IMR-90 (cell line): ENCODE results near the gene JMJD1C. TPM values are rescaled to one million over a fixed set of nuclear protein-coding genes. Genes with fewer than 3 reads are reported as not detected.

Experiments
- ATAC-seq: fragments of 200-7000 bp; cut with Tn5 transposase; 2 replicates; pipeline ENCODE4 v1.9.1; 2020; ENCODE audit warnings: low read depth, mild to moderate bottlenecking, moderate library complexity
- BruUV-seq: library from RNA; stranded (reverse); fragments of 400-500 nt; replicated peaks from 2 replicates; lab custom pipeline; 2021; lab: Mats Ljungman, UMichigan
- CTCF ChIA-PET: fragments of 300-600 bp; formaldehyde crosslinking; extraction: SDS; loops from one replicate; lab custom pipeline; 2021; ENCODE audit warnings: antibody characterized with exemption; lab: Yijun Ruan, JAX
- POLR2A ChIA-PET: fragments of 300-600 bp; sonication (Branson Sonifier 250); formaldehyde crosslinking; loops from one replicate; lab custom pipeline; 2022; ENCODE audit warnings: antibody characterized with exemption; ENCODE audit not compliant: unreplicated experiment; lab: Charles Lee
- DNase-seq: peaks from one replicate; pipeline ENCODE4 v3.0.0; 2013
- H2AFZ ChIP-seq: replicated peaks from 2 replicates; pipeline ENCODE3; 2013; ENCODE audit warnings: low read length, mild to moderate bottlenecking; ENCODE audit not compliant: poor library complexity
- H2AK5ac ChIP-seq: 2 replicates; pipeline ENCODE4 v1.6.1; 2013; ENCODE audit warnings: low read depth, low read length, inconsistent platforms
- H2AK9ac ChIP-seq: replicated peaks from 2 replicates; pipeline ENCODE3; 2013; ENCODE audit warnings: mild to moderate bottlenecking, low read depth, low read length, moderate library complexity; ENCODE audit not compliant: poor library complexity
- H2BK120ac ChIP-seq: 2 replicates; pipeline ENCODE4 v1.6.1; 2013; ENCODE audit warnings: low read depth, low read length, inconsistent platforms
- H2BK15ac ChIP-seq: 3 replicates; pipeline ENCODE4 v1.6.1; 2013; ENCODE audit warnings: low read depth, low read length, inconsistent platforms
- H2BK20ac ChIP-seq: 2 replicates; pipeline ENCODE4 v1.6.1; 2013; ENCODE audit warnings: low read depth, mild to moderate bottlenecking, inconsistent platforms, low read length, moderate library complexity
- H2BK5ac ChIP-seq: 2 replicates; pipeline ENCODE4 v1.6.1; 2013; ENCODE audit warnings: mild to moderate bottlenecking, low read depth, low read length, inconsistent platforms; ENCODE audit not compliant: poor library complexity, severe bottlenecking
- H3K14ac ChIP-seq: replicated peaks from 2 replicates; pipeline ENCODE4 v1.6.1; 2013; ENCODE audit warnings: low read depth, low read length, inconsistent platforms
- H3K18ac ChIP-seq: 2 replicates; pipeline ENCODE4 v1.6.1; 2013; ENCODE audit warnings: low read depth, low read length, control low read depth
- H3K23ac ChIP-seq: 2 replicates; pipeline ENCODE4 v1.6.1; 2013; ENCODE audit warnings: low read depth, low read length, inconsistent platforms
- H3K27ac ChIP-seq: 2 replicates; pipeline ENCODE4 v1.5.1; 2013; ENCODE audit warnings: mild to moderate bottlenecking, control low read depth, low read length; ENCODE audit not compliant: insufficient read depth
- H3K27me3 ChIP-seq: 2 replicates; pipeline ENCODE4 v1.6.1; 2013; ENCODE audit warnings: low read length; ENCODE audit not compliant: control insufficient read depth, insufficient read depth
- H3K36me3 ChIP-seq: 2 replicates; pipeline ENCODE4 v1.6.1; 2013; ENCODE audit warnings: low read length, mixed read lengths; ENCODE audit not compliant: control insufficient read depth, insufficient read depth
- H3K4ac ChIP-seq: 2 replicates; pipeline ENCODE4 v1.6.1; 2013; ENCODE audit warnings: low read depth, low read length, inconsistent platforms
- H3K4me1 ChIP-seq: 2 replicates; pipeline ENCODE4 v1.6.1; 2013; ENCODE audit warnings: low read length, mixed read lengths; ENCODE audit not compliant: control insufficient read depth, insufficient read depth
- H3K4me2 ChIP-seq: 2 replicates; pipeline ENCODE4 v1.6.1; 2013; ENCODE audit warnings: low read depth, mild to moderate bottlenecking, control low read depth, low read length, moderate library complexity
- H3K4me3 ChIP-seq: 2 replicates; pipeline ENCODE4 v1.5.1; 2013; ENCODE audit warnings: low read depth, mild to moderate bottlenecking, control low read depth, low read length, moderate library complexity; ENCODE audit not compliant: insufficient read depth
- H3K56ac ChIP-seq: 2 replicates; pipeline ENCODE4 v1.6.1; 2013; ENCODE audit warnings: low read length, inconsistent platforms; ENCODE audit not compliant: insufficient read depth; ENCODE audit errors: extremely low read depth
- H3K79me1 ChIP-seq, 2 experiments: 2 replicates each; pipeline ENCODE4 v1.6.1; 2013; ENCODE audit warnings: low read length in 2 of 2, inconsistent platforms in 1 of 2, low read depth in 1 of 2
- H3K9ac ChIP-seq: 2 replicates; pipeline ENCODE4 v1.6.1; 2013; ENCODE audit warnings: low read depth, low read length, control low read depth
- H3K9me1 ChIP-seq: 2 replicates; pipeline ENCODE4 v1.6.1; 2013; ENCODE audit warnings: low read length, inconsistent platforms; ENCODE audit not compliant: insufficient read depth
- H3K9me3 ChIP-seq: 2 replicates; pipeline ENCODE4 v1.6.1; 2013; ENCODE audit warnings: low read length; ENCODE audit not compliant: control insufficient read depth, insufficient read depth
- H4K20me1 ChIP-seq: 2 replicates; pipeline ENCODE4 v1.6.1; 2013; ENCODE audit warnings: low read length, inconsistent platforms; ENCODE audit not compliant: insufficient read depth
- H4K5ac ChIP-seq: 2 replicates; pipeline ENCODE4 v1.6.1; 2013; ENCODE audit warnings: mild to moderate bottlenecking, low read depth, low read length, control low read depth
- H4K8ac ChIP-seq, 2 experiments: 2 replicates each; pipeline ENCODE4 v1.6.1; 2013; ENCODE audit warnings: low read depth in 2 of 2, low read length in 2 of 2, control low read depth in 1 of 2, inconsistent platforms in 1 of 2
- H4K91ac ChIP-seq: 2 replicates; pipeline ENCODE4 v1.6.1; 2013; ENCODE audit warnings: low read depth, low read length, inconsistent platforms; ENCODE audit not compliant: insufficient read depth
- BHLHE40 ChIP-seq: fragments of 150-350 bp; IDR thresholded peaks from 2 replicates; pipeline ENCODE4 v1.6.1; 2016; ENCODE audit warnings: mild to moderate bottlenecking, low read depth, low read length
- CEBPB ChIP-seq: IDR thresholded peaks from 2 replicates; pipeline ENCODE4 v1.6.1; 2012; ENCODE audit warnings: low read depth, low read length, improper control_type of control experiment
- CHD1 ChIP-seq: IDR thresholded peaks from 2 replicates; pipeline ENCODE4 v1.6.1; 2012; ENCODE audit warnings: low read depth, low read length, improper control_type of control experiment
- SMC3 ChIP-seq: fragments of 150-350 bp; IDR thresholded peaks from 2 replicates; pipeline ENCODE4 v1.6.1; 2016; ENCODE audit warnings: low read depth, mild to moderate bottlenecking, antibody characterized with exemption, low read length, moderate library complexity
- WGBS, 2 experiments: methylation state at CpG; one replicate each; pipeline versions ENCODE4 v1.1.5 to v1.1.7; 2013; ENCODE audit warnings: missing lambda C conversion rate in 2 of 2; ENCODE audit not compliant: insufficient read length in 1 of 2; ENCODE audit errors: extremely low coverage in 2 of 2; 5-methylcytosine and 5-hydroxymethylcytosine counted together
- dilution Hi-C: fragments of 300-500 bp; cut with HindIII; formaldehyde crosslinking; loops from one replicate; pipeline ENCODE4 v1.14.3; 2018; ENCODE audit warnings: low sequenced_read_pairs; ENCODE audit not compliant: unreplicated experiment
- in situ Hi-C: fragments of 300-500 bp; cut with MboI; formaldehyde crosslinking; loops from 3 replicates; pipeline ENCODE4 v1.14.3; 2019; ENCODE audit warnings: low sequenced_read_pairs, inconsistent platforms, mixed read lengths
- intact Hi-C: fragments of 100-400 bp; cut with micrococcal nuclease; formaldehyde crosslinking; loops from 2 replicates; pipeline ENCODE4 v1.10.0; 2022
- polyA plus RNA-seq, 3 experiments: library from polyadenylated mRNA; depleted of rRNA; stranded (reverse); fragments of >200 nt; gene quantifications; 2 replicates each; pipeline ENCODE4 v1.2.3, GENCODE V29; 2012; ENCODE audit warnings: low replicate concordance in 1 of 3
- total RNA-seq: library from RNA; depleted of rRNA; stranded (reverse); fragments of >200 nt; gene quantifications from 2 replicates; pipeline ENCODE4 v1.2.3, GENCODE V29; 2012

JMJD1C gene
- total and polyA plus RNA-seq, 2 of the 4 experiments (the other 2 are of a cell fraction), result 15.6 to 96.8 TPM

DNA sequence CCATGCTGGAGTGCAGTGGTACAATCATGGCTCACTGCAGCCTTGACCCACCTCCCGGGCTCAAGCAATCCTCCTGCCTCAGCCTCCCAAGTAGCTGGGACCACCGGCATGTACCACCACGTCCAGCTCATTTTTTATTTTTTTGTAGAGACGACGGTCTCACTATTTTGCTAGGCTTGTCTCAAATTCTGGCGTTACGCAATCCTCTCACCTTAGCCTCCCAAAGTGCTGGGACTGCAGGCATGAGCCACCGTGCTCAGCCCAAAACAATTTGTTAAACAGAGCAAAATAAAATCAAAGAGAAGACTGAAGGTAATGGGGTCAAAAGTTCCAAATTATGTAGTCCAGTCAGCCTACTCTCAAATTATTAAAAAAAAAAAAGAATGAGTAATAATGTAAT lies 8.7 kb upstream of the JMJD1C start:
- WGBS, 2 experiments, result 93% methylated on average over 3 of the region's 8 CpGs; no CpG with 5 or more reads in 1 of the 2 experiments
- no peak for ATAC-seq
- Histone ChIP-seq H4K8ac (no peak overlapping the region), H3K9me3 (no peaks in the 10 kb centered on the region), H3K36me3 (0 out of 2 replicates have a peak, but pooled peaks cover 1% of the 10 kb centered on the region), H3K4ac (no peak overlapping the region), H4K5ac (no peak overlapping the region), H3K4me3 (no peak overlapping the region), H4K20me1 (peaks cover 15% of the 10 kb centered on the region; the same call in 1 of the 2 replicates), H2AK5ac (no peak overlapping the region), H2BK120ac (no peak overlapping the region), H3K27me3 (no peaks in the 10 kb centered on the region), H3K27ac (no peak overlapping the region), H4K91ac (no peak overlapping the region), H3K79me1 (peaks cover 24 to 45% of the 10 kb centered on the region in 2 experiments), H2BK15ac (no peak overlapping the region), H3K14ac (no peak overlapping the region), H3K18ac (no peak overlapping the region), H3K9me1 (peaks cover 7% of the 10 kb centered on the region; the same call in 1 of the 2 replicates), H3K9ac (no peak overlapping the region), H3K4me1 (no peaks in the 10 kb centered on the region; the same call in 1 of the 2 replicates), H3K4me2 (no peak overlapping the region), H3K23ac (no peak overlapping the region), H2AFZ (no peak overlapping the region), H2AK9ac (no peak overlapping the region), H2BK20ac (no peak overlapping the region), H2BK5ac (no peak overlapping the region), H3K56ac (no peak overlapping the region)
- in situ Hi-C loops, result no loop called here
- dilution Hi-C loops, result no loop called here
- DNase-seq, result no peak
- intact Hi-C loops, result no loop called here
- TF ChIP-seq BHLHE40 (no peak), CHD1 (no peak), CEBPB (peak; percentile 83), SMC3 (no peak)
- no TSS peak for BruUV-seq
- CTCF ChIA-PET, result interaction anchor here (0.7 kb wide), 1 partner anchor 643 kb away, joined by 3 read pairs; no protein-coding TSS in a partner anchor
- POLR2A ChIA-PET, result no interaction called here
